HFFc6 (cell line): Measurements from ENCODE around the gene SHISAL2A. TPM values are rescaled to one million over a fixed set of nuclear protein-coding genes. Genes with fewer than 3 reads are reported as not detected.

ENCODE experiments used
- DNase-seq: peaks from one replicate; pipeline ENCODE4 v3.0.0-alpha.2; 2018
- H3K27ac Mint-ChIP-seq: 2 replicates; pipeline ENCODE4 v1.8.0; 2020; ENCODE audit warnings: mild to moderate bottlenecking, mixed read lengths
- H3K27me3 Mint-ChIP-seq: 2 replicates; pipeline ENCODE4 v1.8.0; 2021; ENCODE audit warnings: mild to moderate bottlenecking, moderate library complexity, mixed read lengths; ENCODE audit not compliant: insufficient read depth
- H3K36me3 Mint-ChIP-seq: 2 replicates; pipeline ENCODE4 v1.8.0; 2021; ENCODE audit warnings: low read depth, mixed read lengths
- H3K4me1 Mint-ChIP-seq: 2 replicates; pipeline ENCODE4 v1.8.0; 2020; ENCODE audit warnings: low read depth, mixed read lengths
- H3K4me3 Mint-ChIP-seq: 2 replicates; pipeline ENCODE4 v1.8.0; 2020; ENCODE audit warnings: mild to moderate bottlenecking, moderate library complexity, mixed read lengths
- H3K9me3 Mint-ChIP-seq: 2 replicates; pipeline ENCODE4 v1.8.0; 2020; ENCODE audit warnings: mild to moderate bottlenecking, mixed read lengths
- total RNA-seq, 6 experiments: library from RNA; stranded (reverse); fragmentation: NEBNext Ultra II Directional; extraction: Animal tissue kit (Norgen Biotek cat#: 25700); gene quantifications; 2 replicates in 1 of 6; 3 replicates in 5 of 6; pipeline ENCODE4 v1.2.3, GENCODE V29; 2021
- TF ChIP-seq, protein P1 (sequence below): fragments of 200-600 bp; sonication (generic); IDR thresholded peaks from 2 replicates; pipeline ENCODE4 v1.5.0; 2021; ENCODE audit warnings: antibody characterized with exemption, mild to moderate bottlenecking

The SHISAL2A gene
- total RNA-seq, 6 experiments from 2014 or later, result not detected

DNA sequence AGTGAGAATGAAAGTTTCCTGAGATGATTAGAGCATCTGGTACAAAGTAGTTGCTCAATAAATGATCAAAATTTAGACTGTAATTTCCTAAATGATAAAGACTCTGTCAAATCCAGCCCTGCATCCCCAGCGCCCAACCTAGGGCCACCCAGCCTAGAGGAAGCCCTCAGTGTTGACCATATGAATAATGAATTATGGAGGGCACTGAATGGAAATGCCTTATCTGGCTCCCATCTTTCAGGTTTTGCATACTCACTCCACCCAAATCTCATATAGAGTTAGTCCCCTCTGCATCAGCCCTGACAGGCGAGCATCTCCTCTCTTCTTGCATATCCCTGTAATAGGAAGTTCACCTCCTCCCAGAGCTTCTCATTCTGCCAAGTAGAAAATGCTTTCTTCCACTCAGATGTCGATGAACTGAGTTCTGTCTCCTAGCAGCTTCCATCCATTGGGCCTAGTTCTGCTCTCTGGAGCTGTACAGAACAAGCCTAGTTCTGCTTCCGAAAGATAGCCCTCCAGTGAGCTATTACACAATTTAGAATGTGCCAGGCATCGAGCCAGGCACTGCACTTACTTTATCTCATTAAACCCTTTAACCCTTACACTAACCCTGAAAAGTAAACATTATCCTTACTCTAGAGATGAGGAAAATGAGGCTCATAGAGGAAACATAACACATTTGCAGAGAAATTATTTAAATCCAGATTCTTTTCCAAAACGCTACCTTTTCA, 44.3 kb downstream of the SHISAL2A start:
- Mint-ChIP-seq H3K27me3 (peaks cover 2% of the 10 kb centered on the region; the same call in 1 of the 2 replicates), H3K9me3 (no peaks in the 10 kb centered on the region), H3K4me3 (no peak overlapping the region), H3K4me1 (peaks cover 16% of the 10 kb centered on the region), H3K36me3 (no peaks in the 10 kb centered on the region), H3K27ac (no peak overlapping the region)
- TF ChIP-seq, protein P1, sequence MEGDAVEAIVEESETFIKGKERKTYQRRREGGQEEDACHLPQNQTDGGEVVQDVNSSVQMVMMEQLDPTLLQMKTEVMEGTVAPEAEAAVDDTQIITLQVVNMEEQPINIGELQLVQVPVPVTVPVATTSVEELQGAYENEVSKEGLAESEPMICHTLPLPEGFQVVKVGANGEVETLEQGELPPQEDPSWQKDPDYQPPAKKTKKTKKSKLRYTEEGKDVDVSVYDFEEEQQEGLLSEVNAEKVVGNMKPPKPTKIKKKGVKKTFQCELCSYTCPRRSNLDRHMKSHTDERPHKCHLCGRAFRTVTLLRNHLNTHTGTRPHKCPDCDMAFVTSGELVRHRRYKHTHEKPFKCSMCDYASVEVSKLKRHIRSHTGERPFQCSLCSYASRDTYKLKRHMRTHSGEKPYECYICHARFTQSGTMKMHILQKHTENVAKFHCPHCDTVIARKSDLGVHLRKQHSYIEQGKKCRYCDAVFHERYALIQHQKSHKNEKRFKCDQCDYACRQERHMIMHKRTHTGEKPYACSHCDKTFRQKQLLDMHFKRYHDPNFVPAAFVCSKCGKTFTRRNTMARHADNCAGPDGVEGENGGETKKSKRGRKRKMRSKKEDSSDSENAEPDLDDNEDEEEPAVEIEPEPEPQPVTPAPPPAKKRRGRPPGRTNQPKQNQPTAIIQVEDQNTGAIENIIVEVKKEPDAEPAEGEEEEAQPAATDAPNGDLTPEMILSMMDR, result no peak
- no peak for DNase-seq

GRCh38 chr1:52679048-52679447, 46.1 kb downstream of the SHISAL2A start:
- peaks cover 16% of the 10 kb centered on the region for H3K4me1 Mint-ChIP-seq

GRCh38 chr1:52679498-52679897, 46.5 kb downstream of the SHISAL2A start:
- Mint-ChIP-seq H3K27me3 (peaks cover 2% of the 10 kb centered on the region; the same call in 1 of the 2 replicates), H3K4me3 (no peak overlapping the region), H3K4me1 (peaks cover 15% of the 10 kb centered on the region), H3K9me3 (no peaks in the 10 kb centered on the region), H3K36me3 (peaks cover 7% of the 10 kb centered on the region; the same call in 1 of the 2 replicates), H3K27ac (no peak overlapping the region)
- TF ChIP-seq, protein P1, result no peak
- no peak for DNase-seq

More at GRCh38 chr1:52679048-52679447, 46.1 kb downstream of the SHISAL2A start:
- TF ChIP-seq, protein P1, result no peak
- H3K27ac Mint-ChIP-seq, result no peak overlapping the region
- peaks cover 2% of the 10 kb centered on the region; the same call in 1 of the 2 replicates for H3K27me3 Mint-ChIP-seq
- H3K36me3 Mint-ChIP-seq, result peaks cover 5% of the 10 kb centered on the region; the same call in 1 of the 2 replicates
- no peaks in the 10 kb centered on the region for H3K9me3 Mint-ChIP-seq
- H3K4me3 Mint-ChIP-seq, result no peak overlapping the region
- DNase-seq, result no peak

DNA sequence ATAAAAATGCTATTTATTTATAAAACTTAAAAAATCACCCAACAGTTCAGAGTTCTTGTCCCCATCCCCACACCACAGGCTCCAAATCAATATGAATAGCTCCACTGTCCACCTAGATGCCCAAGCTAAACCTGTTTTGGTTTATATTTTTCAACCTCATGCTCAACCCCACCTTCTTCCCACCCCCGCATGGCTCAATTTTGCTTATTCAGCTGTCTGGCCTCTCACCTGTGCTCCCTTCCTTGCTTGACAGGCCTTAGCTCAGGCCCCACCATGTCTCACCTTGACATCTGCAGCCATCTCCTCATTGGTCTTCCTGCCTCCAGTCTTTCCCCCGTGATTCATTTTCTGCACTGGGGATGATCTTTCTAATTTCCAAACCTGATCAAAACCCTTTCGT, 47.4 kb downstream of the SHISAL2A start:
- DNase-seq, result no peak
- no peaks in the 10 kb centered on the region; the same call in 1 of the 2 replicates for H3K27me3 Mint-ChIP-seq
- TF ChIP-seq, protein P1, result no peak
- H3K36me3 Mint-ChIP-seq, result peaks cover 7% of the 10 kb centered on the region; the same call in 1 of the 2 replicates
- no peaks in the 10 kb centered on the region for H3K9me3 Mint-ChIP-seq
- no peak overlapping the region for H3K27ac Mint-ChIP-seq
- peaks cover 9% of the 10 kb centered on the region for H3K4me1 Mint-ChIP-seq
- H3K4me3 Mint-ChIP-seq, result no peak overlapping the region

- TF ChIP-seq, protein P1, result no peak
- peaks cover 12% of the 10 kb centered on the region for H3K4me1 Mint-ChIP-seq
- H3K27ac Mint-ChIP-seq, result no peak overlapping the region
- H3K36me3 Mint-ChIP-seq, result peaks cover 9% of the 10 kb centered on the region
- no peak overlapping the region for H3K4me3 Mint-ChIP-seq
- DNase-seq, result no peak
- H3K27me3 Mint-ChIP-seq, result no peaks in the 10 kb centered on the region; the same call in 1 of the 2 replicates
- no peaks in the 10 kb centered on the region for H3K9me3 Mint-ChIP-seq
Measured at GRCh38 chr1:52681136-52681535, 48.2 kb downstream of the SHISAL2A start.
